Measurements from ENCODE around the gene NRCAM. TPM values are rescaled to one million over a fixed set of nuclear protein-coding genes. Genes with fewer than 3 reads are reported as not detected.

NRCAM gene
- total RNA-seq, 5 donors from 2014 or later (not counting 1 experiment from before 2014, with no cell fraction given), result 3.1 to 10.7 (median 5.0) TPM

DNA sequence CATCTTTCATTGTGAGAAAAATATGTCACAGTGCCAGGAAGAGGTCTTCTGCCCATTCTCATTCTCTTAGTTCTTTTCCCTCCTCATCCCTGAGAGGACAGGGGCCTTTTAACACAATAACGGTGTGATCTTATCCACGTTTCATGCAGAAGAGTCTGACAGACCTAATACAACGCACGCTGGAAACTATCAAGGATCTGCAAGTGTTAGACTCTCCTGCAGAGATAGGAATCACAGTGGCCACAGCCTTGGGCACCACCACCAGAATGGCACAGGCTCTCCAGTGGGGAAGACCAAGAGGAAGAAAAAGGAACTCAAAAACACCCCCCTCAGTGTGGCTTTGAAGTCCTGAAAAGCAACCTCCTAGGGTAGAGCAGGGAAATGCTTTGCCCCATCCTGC is 253.5 kb downstream of the NRCAM start:
- ChIA-PET POLR2A (no interaction called here), CTCF (interaction anchor here in 1 of 2 donors (0.5 kb wide), 1 partner anchor 25 kb away, joined by 3 read pairs; no protein-coding TSS in a partner anchor)
- no peaks in the 10 kb centered on the region for H3K9me3 ChIP-seq
- H3K36me3 ChIP-seq (ENCODE audit: control insufficient read depth in 2 of 2, extremely low read depth in 1 of 2, insufficient read depth in 1 of 2, low read length in 1 of 2), result no peaks in the 10 kb centered on the region
- Mint-ChIP-seq H3K9me3 (no peaks in the 10 kb centered on the region), H3K27ac (no peak overlapping the region), H3K27me3 (peaks cover 0 to 3% of the 10 kb centered on the region in 2 donors), H3K4me3 (no peak overlapping the region), H3K4me1 (no peaks in the 10 kb centered on the region), H3K36me3 (no peaks in the 10 kb centered on the region)
- ATAC-seq (replicated peaks in 1 of 4), result no peak
- H3K4me3 ChIP-seq (ENCODE audit: control insufficient read depth in 1 of 2, extremely low read depth in 1 of 2, low read length in 1 of 2), result no peak overlapping the region
- no peaks in the 10 kb centered on the region for H3K27me3 ChIP-seq (replicated peaks in 1 of 2; ENCODE audit: control insufficient read depth in 2 of 2, extremely low read depth in 1 of 2, insufficient read depth in 2 of 2, low read length in 1 of 2)
- no peaks in the 10 kb centered on the region for H3K4me1 ChIP-seq (ENCODE audit: control insufficient read depth in 1 of 2, extremely low read depth in 1 of 2, insufficient read depth in 2 of 2, low read length in 2 of 2)
- H3K27ac ChIP-seq (ENCODE audit: low read length), result no peak overlapping the region
- DNase-seq, result no peak
- 100% methylated on average over 3 of the region's 4 CpGs for WGBS (ENCODE audit: insufficient coverage)

- POLR2A ChIA-PET, result no interaction called here
- ATAC-seq (replicated peaks in 1 of 4), result no peak
- no peaks in the 10 kb centered on the region for H3K36me3 Mint-ChIP-seq
- H3K4me1 Mint-ChIP-seq, result no peaks in the 10 kb centered on the region
- H3K36me3 ChIP-seq (ENCODE audit: control insufficient read depth in 2 of 2, extremely low read depth in 1 of 2, insufficient read depth in 1 of 2, low read length in 1 of 2), result no peaks in the 10 kb centered on the region
- H3K4me1 ChIP-seq (ENCODE audit: control insufficient read depth in 1 of 2, extremely low read depth in 1 of 2, insufficient read depth in 2 of 2, low read length in 2 of 2), result no peaks in the 10 kb centered on the region
- H3K4me3 ChIP-seq (ENCODE audit: control insufficient read depth in 1 of 2, extremely low read depth in 1 of 2, low read length in 1 of 2), result no peak overlapping the region
- no CpG with 5 or more reads among the region's 2 CpGs for WGBS (ENCODE audit: insufficient coverage)
- no peaks in the 10 kb centered on the region for H3K9me3 Mint-ChIP-seq
- no peak overlapping the region for H3K27ac Mint-ChIP-seq
- CTCF ChIA-PET, result no interaction called here
- H3K9me3 ChIP-seq, result no peaks in the 10 kb centered on the region
- no peak overlapping the region for H3K27ac ChIP-seq (ENCODE audit: low read length)
- no peak for DNase-seq
- no peaks in the 10 kb centered on the region for H3K27me3 ChIP-seq (replicated peaks in 1 of 2; ENCODE audit: control insufficient read depth in 2 of 2, extremely low read depth in 1 of 2, insufficient read depth in 2 of 2, low read length in 1 of 2)
- no peak overlapping the region for H3K4me3 Mint-ChIP-seq
- H3K27me3 Mint-ChIP-seq, result peaks cover 0 to 3% of the 10 kb centered on the region in 2 donors
These were observed 254.5 kb downstream of the NRCAM start for GRCh38 chr7:108201766-108202165.

DNA sequence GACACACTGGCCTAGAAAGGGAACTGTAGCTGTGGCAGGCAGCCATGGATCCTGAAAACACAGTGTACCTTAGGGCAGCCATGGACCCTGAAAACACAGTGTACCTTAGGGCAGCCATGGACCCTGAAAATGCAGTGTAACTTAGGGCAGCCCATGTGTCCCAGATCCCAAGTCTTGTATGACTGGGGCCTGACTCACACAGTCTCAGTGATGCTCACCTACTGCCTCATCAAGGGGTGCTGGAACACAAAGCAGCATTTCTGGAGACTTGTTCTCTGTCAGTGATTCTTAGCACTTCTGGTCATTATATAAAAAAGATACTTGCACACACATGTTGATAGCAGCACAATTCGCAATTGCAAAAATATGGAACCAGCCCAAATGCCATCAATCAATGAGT is 255.9 kb downstream of the NRCAM start:
- 83% methylated on average over 1 of the region's 1 CpG for WGBS (ENCODE audit: insufficient coverage)
- Histone ChIP-seq H3K27ac (ENCODE audit: low read length) (no peak overlapping the region), H3K4me3 (ENCODE audit: control insufficient read depth in 1 of 2, extremely low read depth in 1 of 2, low read length in 1 of 2) (no peak overlapping the region), H3K27me3 (replicated peaks in 1 of 2; ENCODE audit: control insufficient read depth in 2 of 2, extremely low read depth in 1 of 2, insufficient read depth in 2 of 2, low read length in 1 of 2) (no peaks in the 10 kb centered on the region), H3K36me3 (ENCODE audit: control insufficient read depth in 2 of 2, extremely low read depth in 1 of 2, insufficient read depth in 1 of 2, low read length in 1 of 2) (no peaks in the 10 kb centered on the region), H3K4me1 (ENCODE audit: control insufficient read depth in 1 of 2, extremely low read depth in 1 of 2, insufficient read depth in 2 of 2, low read length in 2 of 2) (no peaks in the 10 kb centered on the region), H3K9me3 (no peaks in the 10 kb centered on the region)
- POLR2A ChIA-PET, result no interaction called here
- no peak overlapping the region for H3K4me3 Mint-ChIP-seq
- no peaks in the 10 kb centered on the region for H3K9me3 Mint-ChIP-seq
- peaks cover 0 to 3% of the 10 kb centered on the region in 2 donors for H3K27me3 Mint-ChIP-seq
- H3K27ac Mint-ChIP-seq, result no peak overlapping the region
- H3K4me1 Mint-ChIP-seq, result no peaks in the 10 kb centered on the region
- ATAC-seq (replicated peaks in 1 of 4) (no peak), DNase-seq (no peak)
- CTCF ChIA-PET, result no interaction called here
- H3K36me3 Mint-ChIP-seq, result no peaks in the 10 kb centered on the region

DNA sequence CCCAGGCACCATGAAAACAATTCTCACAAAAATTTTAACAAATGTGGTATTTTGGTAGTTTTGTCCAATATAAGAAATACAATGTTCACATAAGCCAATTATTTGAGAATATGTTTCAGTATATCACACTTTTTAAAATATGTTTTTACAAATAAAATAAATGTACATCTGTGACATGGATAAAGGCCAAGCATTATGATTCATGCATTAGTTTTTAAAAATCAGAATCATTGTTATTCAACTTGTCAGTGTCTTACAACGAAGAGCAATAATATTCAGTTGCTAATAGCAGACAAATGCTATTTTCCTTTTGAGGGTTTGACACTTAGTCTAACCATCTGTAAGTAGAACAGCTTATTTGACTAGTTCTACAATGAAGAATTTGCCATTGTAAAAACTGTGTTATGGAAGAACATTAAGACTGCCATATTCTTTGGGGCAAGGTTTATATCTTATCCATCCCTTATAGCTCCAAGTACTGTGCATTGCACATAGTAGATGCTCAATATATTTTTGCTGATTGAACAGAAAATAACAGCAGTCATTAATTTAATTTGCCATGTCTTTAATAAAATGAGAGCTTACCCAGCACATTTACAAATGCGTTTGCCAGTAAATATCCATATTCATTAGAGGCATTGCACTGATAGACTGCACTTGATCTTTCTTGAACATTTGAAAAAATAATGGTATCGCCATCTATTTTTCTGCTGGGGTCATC is 258.7 kb downstream of the NRCAM start:
- 100% methylated on average over 1 of the region's 3 CpGs for WGBS (ENCODE audit: insufficient coverage)
- Mint-ChIP-seq H3K36me3 (no peaks in the 10 kb centered on the region), H3K27me3 (peaks cover 0 to 3% of the 10 kb centered on the region in 2 donors), H3K9me3 (no peaks in the 10 kb centered on the region), H3K27ac (no peak overlapping the region), H3K4me1 (no peaks in the 10 kb centered on the region), H3K4me3 (no peak overlapping the region)
- Histone ChIP-seq H3K36me3 (ENCODE audit: control insufficient read depth in 2 of 2, extremely low read depth in 1 of 2, insufficient read depth in 1 of 2, low read length in 1 of 2) (no peaks in the 10 kb centered on the region), H3K4me3 (ENCODE audit: control insufficient read depth in 1 of 2, extremely low read depth in 1 of 2, low read length in 1 of 2) (no peak overlapping the region), H3K4me1 (ENCODE audit: control insufficient read depth in 1 of 2, extremely low read depth in 1 of 2, insufficient read depth in 2 of 2, low read length in 2 of 2) (no peaks in the 10 kb centered on the region), H3K9me3 (no peaks in the 10 kb centered on the region), H3K27me3 (replicated peaks in 1 of 2; ENCODE audit: control insufficient read depth in 2 of 2, extremely low read depth in 1 of 2, insufficient read depth in 2 of 2, low read length in 1 of 2) (no peaks in the 10 kb centered on the region), H3K27ac (ENCODE audit: low read length) (no peak overlapping the region)
- ATAC-seq (replicated peaks in 1 of 4) (no peak), DNase-seq (no peak)
- ChIA-PET POLR2A (no interaction called here), CTCF (interaction anchor here in 1 of 2 donors (0.9 kb wide), 1 partner anchor 14 kb away, joined by 4 read pairs; no protein-coding TSS in a partner anchor)

DNA sequence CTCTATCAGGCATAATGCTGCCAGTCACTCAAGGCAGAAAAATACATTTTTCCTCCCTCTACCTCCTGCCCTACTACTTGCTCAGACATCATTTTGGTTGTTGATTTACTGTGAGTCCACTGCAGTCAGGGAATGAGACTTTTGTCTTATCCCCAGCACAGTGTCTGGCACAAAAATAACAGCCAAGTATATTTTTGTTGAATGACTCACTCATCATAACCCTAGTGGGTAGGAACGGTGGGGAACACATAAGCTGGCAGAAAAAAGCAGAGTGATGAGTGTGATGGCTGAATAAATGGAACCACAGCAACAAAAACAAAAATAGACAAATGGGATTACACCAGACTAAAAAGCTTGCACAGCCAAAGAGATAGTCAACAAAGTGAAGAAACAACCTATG is 260.2 kb downstream of the NRCAM start:
- Mint-ChIP-seq H3K27ac (no peak overlapping the region), H3K9me3 (no peaks in the 10 kb centered on the region), H3K27me3 (peaks cover 0 to 3% of the 10 kb centered on the region in 2 donors), H3K4me1 (no peaks in the 10 kb centered on the region), H3K36me3 (no peaks in the 10 kb centered on the region), H3K4me3 (no peak overlapping the region)
- no peaks in the 10 kb centered on the region for H3K36me3 ChIP-seq (ENCODE audit: control insufficient read depth in 2 of 2, extremely low read depth in 1 of 2, insufficient read depth in 1 of 2, low read length in 1 of 2)
- no peak overlapping the region for H3K27ac ChIP-seq (ENCODE audit: low read length)
- H3K9me3 ChIP-seq, result no peaks in the 10 kb centered on the region
- POLR2A ChIA-PET, result no interaction called here
- no peak for DNase-seq
- ATAC-seq (replicated peaks in 1 of 4), result no peak
- H3K4me1 ChIP-seq (ENCODE audit: control insufficient read depth in 1 of 2, extremely low read depth in 1 of 2, insufficient read depth in 2 of 2, low read length in 2 of 2), result no peaks in the 10 kb centered on the region
- CTCF ChIA-PET, result no interaction called here
- no peak overlapping the region for H3K4me3 ChIP-seq (ENCODE audit: control insufficient read depth in 1 of 2, extremely low read depth in 1 of 2, low read length in 1 of 2)
- H3K27me3 ChIP-seq (replicated peaks in 1 of 2; ENCODE audit: control insufficient read depth in 2 of 2, extremely low read depth in 1 of 2, insufficient read depth in 2 of 2, low read length in 1 of 2), result no peaks in the 10 kb centered on the region
- WGBS (ENCODE audit: insufficient coverage), result no CpG with 5 or more reads among the region's 1 CpG

- Mint-ChIP-seq H3K27me3 (peaks cover 0 to 3% of the 10 kb centered on the region in 2 donors), H3K36me3 (no peaks in the 10 kb centered on the region), H3K4me1 (peaks cover 5 to 6% (median 5%) of the 10 kb centered on the region in 3 donors), H3K9me3 (peaks cover 0 to 2% (median 0%) of the 10 kb centered on the region in 3 donors), H3K4me3 (no peak overlapping the region), H3K27ac (no peak overlapping the region)
- Histone ChIP-seq H3K4me1 (ENCODE audit: control insufficient read depth in 1 of 2, extremely low read depth in 1 of 2, insufficient read depth in 2 of 2, low read length in 2 of 2) (no peaks in the 10 kb centered on the region), H3K27me3 (replicated peaks in 1 of 2; ENCODE audit: control insufficient read depth in 2 of 2, extremely low read depth in 1 of 2, insufficient read depth in 2 of 2, low read length in 1 of 2) (no peaks in the 10 kb centered on the region), H3K27ac (ENCODE audit: low read length) (no peak overlapping the region), H3K9me3 (no peaks in the 10 kb centered on the region), H3K4me3 (ENCODE audit: control insufficient read depth in 1 of 2, extremely low read depth in 1 of 2, low read length in 1 of 2) (no peak overlapping the region), H3K36me3 (ENCODE audit: control insufficient read depth in 2 of 2, extremely low read depth in 1 of 2, insufficient read depth in 1 of 2, low read length in 1 of 2) (no peaks in the 10 kb centered on the region)
- 77% methylated on average over 3 of the region's 9 CpGs for WGBS (ENCODE audit: insufficient coverage)
- no peak for DNase-seq
- no peak for ATAC-seq (replicated peaks in 1 of 4)
- ChIA-PET CTCF (no interaction called here), POLR2A (no interaction called here)
These were observed 262.4 kb downstream of the NRCAM start for GRCh38 chr7:108193594-108194498.

Data from T-cell (primary cell).